Hepatocyte (in vitro differentiated cells): ENCODE data around the gene MSX2. TPM values are rescaled to one million over a fixed set of nuclear protein-coding genes. Genes with fewer than 3 reads are reported as not detected.

ENCODE experiments used
- DNase-seq: peaks from one replicate; pipeline ENCODE4 v3.0.0-alpha.2; 2016; ENCODE audit warnings: low spot score
- H2AFZ ChIP-seq: fragments of 200-600 bp; sonication (generic); 2 replicates; pipeline ENCODE4 v1.6.0; 2016; ENCODE audit warnings: antibody characterized with exemption, mild to moderate bottlenecking
- H3K27ac ChIP-seq: fragments of 200-600 bp; sonication (generic); 2 replicates; pipeline ENCODE4 v1.5.1; 2016; ENCODE audit warnings: mild to moderate bottlenecking
- H3K27me3 ChIP-seq: fragments of 200-600 bp; sonication (generic); 2 replicates; pipeline ENCODE4 v1.6.1; 2016
- H3K36me3 ChIP-seq: fragments of 200-600 bp; sonication (generic); replicated peaks from 2 replicates; pipeline ENCODE4 v1.5.1; 2016; ENCODE audit warnings: low read depth; ENCODE audit not compliant: insufficient read depth
- H3K4me1 ChIP-seq: fragments of 200-600 bp; sonication (generic); 2 replicates; pipeline ENCODE4 v1.5.1; 2016; ENCODE audit warnings: mild to moderate bottlenecking, moderate library complexity; ENCODE audit not compliant: insufficient read depth
- H3K4me2 ChIP-seq: fragments of 200-600 bp; sonication (generic); 2 replicates; pipeline ENCODE4 v1.6.0; 2016
- H3K4me3 ChIP-seq: fragments of 200-600 bp; sonication (generic); 2 replicates; pipeline ENCODE4 v1.5.1; 2016; ENCODE audit warnings: mild to moderate bottlenecking
- H3K79me2 ChIP-seq: fragments of 200-600 bp; sonication (generic); 2 replicates; pipeline ENCODE4 v1.6.0; 2017; ENCODE audit warnings: mild to moderate bottlenecking
- H3K9me2 ChIP-seq: fragments of 200-600 bp; sonication (generic); replicated peaks from 2 replicates; pipeline ENCODE4 v1.6.0; 2017; ENCODE audit warnings: mild to moderate bottlenecking; ENCODE audit not compliant: insufficient read depth
- H3K9me3 ChIP-seq: fragments of 200-600 bp; sonication (generic); 2 replicates; pipeline ENCODE4 v1.5.1; 2016; ENCODE audit warnings: low read depth, mild to moderate bottlenecking
- H4K20me1 ChIP-seq: fragments of 200-600 bp; sonication (generic); 2 replicates; pipeline ENCODE4 v1.6.0; 2016; ENCODE audit warnings: mild to moderate bottlenecking; ENCODE audit not compliant: insufficient read depth, poor library complexity, severe bottlenecking
- CTCF ChIP-seq: fragments of 200-600 bp; sonication (generic); IDR thresholded peaks from 2 replicates; pipeline ENCODE4 v1.5.1; 2016; ENCODE audit warnings: antibody characterized with exemption, mild to moderate bottlenecking; ENCODE audit not compliant: poor library complexity
- EZH2 ChIP-seq: fragments of 200-600 bp; sonication (generic); IDR thresholded peaks from 2 replicates; pipeline ENCODE4 v1.6.1; 2016; ENCODE audit warnings: antibody characterized with exemption, mild to moderate bottlenecking, borderline replicate concordance
- EZH2phosphoT487 ChIP-seq: fragments of 200-600 bp; sonication (generic); IDR thresholded peaks from one replicate; pipeline ENCODE4 v1.6.1; 2018; ENCODE audit warnings: antibody characterized with exemption, mild to moderate bottlenecking, low read depth, moderate library complexity; ENCODE audit not compliant: unreplicated experiment, severe bottlenecking
- WGBS: methylation state at CpG from one replicate; pipeline ENCODE4 v1.1.6; 2016; ENCODE audit warnings: low lambda C conversion rate; ENCODE audit errors: missing lambda C conversion rate; 5-methylcytosine and 5-hydroxymethylcytosine counted together
- polyA plus RNA-seq: library from polyadenylated mRNA; unstranded; fragments of >200 nt; fragmentation: Nextera tagmentation; extraction: Ambion mirVana; gene quantifications from 2 replicates; pipeline ENCODE4 v1.2.1, GENCODE V29; 2016
- total RNA-seq: library from RNA; depleted of rRNA; stranded (reverse); fragments of >200 nt; gene quantifications from 2 replicates; pipeline ENCODE4 v1.2.3, GENCODE V29; 2014

The MSX2 gene
- total and polyA plus RNA-seq, 2 experiments from 2014 or later, result 20.7 to 28.4 TPM

GRCh38 chr5:174707671-174708070 is 16.7 kb upstream of the MSX2 start:
- H3K27ac ChIP-seq, result peak overlapping the region; percentile 38
- peaks cover 7% of the 10 kb centered on the region for H3K4me1 ChIP-seq
- H3K79me2 ChIP-seq, result no peaks in the 10 kb centered on the region
- no peaks in the 10 kb centered on the region for H3K9me2 ChIP-seq
- WGBS, result 88% methylated on average over 11 of the region's 11 CpGs
- H2AFZ ChIP-seq, result no peak overlapping the region
- H3K36me3 ChIP-seq, result no peaks in the 10 kb centered on the region
- H3K9me3 ChIP-seq, result no peaks in the 10 kb centered on the region
- H4K20me1 ChIP-seq, result no peaks in the 10 kb centered on the region
- peak overlapping the region; percentile 9 for H3K4me2 ChIP-seq
- no peak overlapping the region for H3K4me3 ChIP-seq
- TF ChIP-seq EZH2phosphoT487 (no peak), EZH2 (no peak), CTCF (no peak)
- no peak for DNase-seq
- no peaks in the 10 kb centered on the region for H3K27me3 ChIP-seq

- Histone ChIP-seq H3K27me3 (no peaks in the 10 kb centered on the region), H3K36me3 (no peaks in the 10 kb centered on the region), H3K9me3 (no peaks in the 10 kb centered on the region), H3K27ac (no peak overlapping the region), H3K4me1 (peaks cover 7% of the 10 kb centered on the region), H3K79me2 (no peaks in the 10 kb centered on the region), H3K9me2 (no peaks in the 10 kb centered on the region), H3K4me2 (no peak overlapping the region), H2AFZ (no peak overlapping the region), H4K20me1 (no peaks in the 10 kb centered on the region), H3K4me3 (no peak overlapping the region)
- DNase-seq, result no peak
- TF ChIP-seq EZH2phosphoT487 (no peak), EZH2 (no peak), CTCF (no peak)
- 85% methylated on average over 20 of the region's 20 CpGs for WGBS
These were observed 15.7 kb upstream of the MSX2 start for GRCh38 chr5:174708476-174709207.

GRCh38 chr5:174714751-174715150 is 9.6 kb upstream of the MSX2 start:
- DNase-seq, result no peak
- Histone ChIP-seq H2AFZ (no peak overlapping the region), H3K9me2 (no peaks in the 10 kb centered on the region), H3K4me1 (no peaks in the 10 kb centered on the region), H4K20me1 (no peaks in the 10 kb centered on the region), H3K4me3 (no peak overlapping the region), H3K27ac (no peak overlapping the region), H3K36me3 (no peaks in the 10 kb centered on the region), H3K9me3 (no peaks in the 10 kb centered on the region), H3K27me3 (peaks cover 5% of the 10 kb centered on the region), H3K4me2 (no peak overlapping the region), H3K79me2 (no peaks in the 10 kb centered on the region)
- TF ChIP-seq EZH2phosphoT487 (no peak), CTCF (no peak), EZH2 (no peak)
